ENCODE results near the gene IL11. TPM values are rescaled to one million over a fixed set of nuclear protein-coding genes. Genes with fewer than 3 reads are reported as not detected.

Gene IL11
- total RNA-seq, 1 experiment from 2014 or later: 1.8 TPM

GRCh38 chr19:55385724-55386492, 15.6 kb upstream of the IL11 start, which contains the start of gene RPL28 (continued):
- TF ChIP-seq FOXK1 (CRISPR knock-in tag; IDR thresholded peaks at IDR 0.05) (peak; percentile 82), EMX1 (CRISPR knock-in tag; IDR thresholded peaks at IDR 0.05) (0 out of 2 replicates have a peak, but pooled peaks have one; percentile 22), ZSCAN18 (CRISPR knock-in tag; IDR thresholded peaks at IDR 0.05) (no peak), ZNF232 (CRISPR knock-in tag; IDR thresholded peaks at IDR 0.05) (no peak), ARID4B (CRISPR knock-in tag; IDR thresholded peaks at IDR 0.05; ENCODE audit: borderline replicate concordance) (peak; percentile 93; the same call in 1 of the 2 replicates), FOXP4 (CRISPR knock-in tag; IDR thresholded peaks at IDR 0.05) (peak; percentile 54; the same call in 1 of the 2 replicates), CREB1 (CRISPR knock-in tag; IDR thresholded peaks at IDR 0.05) (0 out of 2 replicates have a peak, but pooled peaks have one; percentile 54), MAX (CRISPR knock-in tag; IDR thresholded peaks at IDR 0.05) (peak; percentile 82), MLX (CRISPR knock-in tag; IDR thresholded peaks at IDR 0.05) (no peak), TCF7 (CRISPR knock-in tag; IDR thresholded peaks at IDR 0.05; ENCODE audit: low read depth) (no peak), ETV6 (CRISPR knock-in tag; IDR thresholded peaks at IDR 0.05) (peak; percentile 95), RORB (CRISPR knock-in tag; IDR thresholded peaks at IDR 0.05) (no peak), ESRRA (CRISPR knock-in tag; IDR thresholded peaks at IDR 0.05; ENCODE audit: borderline replicate concordance) (0 out of 2 replicates have a peak, but pooled peaks have one; percentile 35), TEAD1 (CRISPR knock-in tag; IDR thresholded peaks at IDR 0.05) (peak; percentile 90), USF2 (CRISPR knock-in tag; IDR thresholded peaks at IDR 0.05) (no peak), ELF4 (CRISPR knock-in tag; IDR thresholded peaks at IDR 0.05; ENCODE audit: low read depth) (no peak), ZNF281 (CRISPR knock-in tag; IDR thresholded peaks at IDR 0.05) (peak; percentile 53; the same call in 1 of the 2 replicates), IRF1 (CRISPR knock-in tag; IDR thresholded peaks at IDR 0.05) (peak; percentile 69; the same call in 1 of the 2 replicates), ZNF671 (CRISPR knock-in tag; IDR thresholded peaks at IDR 0.05) (no peak), SP1 (CRISPR knock-in tag; conservative IDR thresholded peaks at IDR 0.05) (peak; percentile 81; the same call in 1 of the 2 replicates), ZNF138 (CRISPR knock-in tag; conservative IDR thresholded peaks at IDR 0.05) (no peak), ZNF121 (CRISPR knock-in tag; IDR thresholded peaks at IDR 0.05) (no peak), NFATC4 (CRISPR knock-in tag; IDR thresholded peaks at IDR 0.05) (no peak), NR3C1 (CRISPR knock-in tag; conservative IDR thresholded peaks at IDR 0.05; ENCODE audit: low read depth) (no peak), RELA (CRISPR knock-in tag; IDR thresholded peaks at IDR 0.05; ENCODE audit: borderline replicate concordance) (no peak)

Data from WTC11 (cell line).